Measurements from ENCODE around the gene SFSWAP. TPM values are rescaled to one million over a fixed set of nuclear protein-coding genes. Genes with fewer than 3 reads are reported as not detected.
"Not testable (repeated sequence)": the region's sequence is repeated elsewhere in the genome, so short reads cannot be mapped to it uniquely, and the experiment has no call there.

The SFSWAP gene
- total and polyA plus RNA-seq, 2 of the 8 experiments (the other 6 are each of a cell fraction or from before 2014, with no cell fraction given), result 36.5 to 49.5 TPM

DNA sequence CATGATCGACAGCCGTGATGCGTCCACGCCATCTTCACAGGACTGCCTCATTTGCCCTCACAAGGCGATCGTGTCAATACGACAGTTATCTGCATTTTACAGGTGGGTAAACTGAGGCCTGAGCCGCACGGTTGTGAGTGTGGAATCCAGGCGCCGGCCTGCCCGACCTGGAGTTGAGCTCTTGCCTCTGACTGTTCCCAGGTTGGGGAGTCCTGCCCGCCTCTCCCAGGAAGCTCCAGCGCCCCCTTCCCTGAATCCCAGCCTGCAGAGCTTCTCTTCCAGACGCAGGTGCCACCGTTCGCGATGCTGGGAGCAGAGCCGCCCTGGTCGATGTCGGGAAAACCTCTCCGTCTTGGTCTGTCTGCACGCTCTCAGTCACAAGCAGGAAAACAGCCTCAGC lies 31.1 kb upstream of the SFSWAP start:
- H3K27ac ChIP-seq (ENCODE audit: low read depth, low read length); POLR2A ChIA-PET (ENCODE audit: partially characterized antibody); H3K9ac ChIP-seq (replicated peaks in 1 of 4; ENCODE audit: extremely low read depth in 1 of 4, low read depth in 3 of 4, low read length in 3 of 4); H4K8ac ChIP-seq (ENCODE audit: extremely low read depth, insufficient read depth, low read length); H3K27me3 ChIP-seq (replicated peaks in 1 of 4; ENCODE audit: control insufficient read depth in 3 of 4, extremely low read depth in 1 of 4, insufficient read depth in 3 of 4, low read length in 3 of 4); H2BK12ac ChIP-seq (ENCODE audit: low read depth, low read length); H4K5ac ChIP-seq (ENCODE audit: insufficient read length, low read depth, low read length); DNase-seq (ENCODE audit: low read depth in 1 of 2, low spot score in 2 of 2); H4K20me1 ChIP-seq (replicated peaks in 1 of 2; ENCODE audit: control insufficient read depth in 1 of 2, insufficient read depth in 2 of 2, low read length in 2 of 2); H3K36me3 ChIP-seq (ENCODE audit: control insufficient read depth in 2 of 4, insufficient read depth in 4 of 4, low read length in 3 of 4); H3K4me2 ChIP-seq (ENCODE audit: insufficient read depth in 1 of 2, low read depth in 2 of 2, low read length in 2 of 2); H2BK5ac ChIP-seq (ENCODE audit: low read depth, low read length); H2AK5ac ChIP-seq (ENCODE audit: low read depth, low read length); H3K4me3 ChIP-seq (ENCODE audit: extremely low read depth in 1 of 4, insufficient read depth in 2 of 4, low read depth in 3 of 4, low read length in 4 of 4); H3K4ac ChIP-seq (replicated peaks; ENCODE audit: insufficient read length, low read depth, low read length); H3K9me3 ChIP-seq (ENCODE audit: insufficient read depth in 2 of 2, low read depth in 1 of 2, low read length in 1 of 2); H2AFZ ChIP-seq (ENCODE audit: low read length); H3K14ac ChIP-seq (ENCODE audit: insufficient read length); H2BK20ac ChIP-seq (ENCODE audit: low read length); H4K91ac ChIP-seq (replicated peaks; ENCODE audit: insufficient read length, low read length); H3K23me2 ChIP-seq (ENCODE audit: low read depth, low read length); CTCF ChIA-PET (ENCODE audit: partially characterized antibody); H2BK120ac ChIP-seq (replicated peaks; ENCODE audit: low read depth, low read length); H2BK15ac ChIP-seq (ENCODE audit: low read length); H3K79me2 ChIP-seq (ENCODE audit: control insufficient read depth in 1 of 2, insufficient read depth in 2 of 2, low read length in 2 of 2); H3K23ac ChIP-seq (ENCODE audit: insufficient read length); FAIRE-seq; H3K18ac ChIP-seq (ENCODE audit: extremely low read depth, low read length); H3K56ac ChIP-seq (replicated peaks; ENCODE audit: insufficient read length, low read depth, low read length); H3K79me1 ChIP-seq (ENCODE audit: low read depth, low read length): not testable (repeated sequence)
- peaks cover 0 to 12% (median 7%) of the 10 kb centered on the region in 4 experiments; a peak in 5 of 7 replicates for H3K4me1 ChIP-seq (replicated peaks in 1 of 4; ENCODE audit: control insufficient read depth in 3 of 4, insufficient read depth in 4 of 4, low read length in 3 of 4)
- peak in 1 of 3 experiments; percentile 0; a peak in 1 of 4 replicates for TF ChIP-seq CTCF (IDR thresholded peaks at IDR 0.05; ENCODE audit: control extremely low read depth in 1 of 3, insufficient read depth in 1 of 3, low read depth in 1 of 3, low read length in 3 of 3)
- WGBS, 2 experiments (ENCODE audit: extremely low coverage in 1 of 2, insufficient coverage in 1 of 2, insufficient read length in 1 of 2, insufficient replicate concordance in 2 of 2, low coverage in 1 of 2, low lambda C conversion rate in 2 of 2, missing lambda C conversion rate in 1 of 2), result no CpG with 5 or more reads among the region's 23 CpGs
